DOHH2 (cell line): ENCODE results near the gene TRAPPC5.

ENCODE experiments used
- EZH2phosphoT487 ChIP-seq: fragments of 200-600 bp; sonication (generic); IDR thresholded peaks from 2 replicates; pipeline ENCODE4 v1.6.1; 2017; ENCODE audit warnings: borderline replicate concordance, mild to moderate bottlenecking, antibody characterized with exemption, low read length, moderate library complexity, mixed read lengths
- TF ChIP-seq, protein P1 (sequence below): fragments of 200-600 bp; sonication (generic); IDR thresholded peaks from one replicate; pipeline ENCODE4 v1.5.1; 2014; ENCODE audit warnings: antibody characterized with exemption, mild to moderate bottlenecking, low read depth, low read length; ENCODE audit not compliant: poor library complexity, severe bottlenecking

DNA sequence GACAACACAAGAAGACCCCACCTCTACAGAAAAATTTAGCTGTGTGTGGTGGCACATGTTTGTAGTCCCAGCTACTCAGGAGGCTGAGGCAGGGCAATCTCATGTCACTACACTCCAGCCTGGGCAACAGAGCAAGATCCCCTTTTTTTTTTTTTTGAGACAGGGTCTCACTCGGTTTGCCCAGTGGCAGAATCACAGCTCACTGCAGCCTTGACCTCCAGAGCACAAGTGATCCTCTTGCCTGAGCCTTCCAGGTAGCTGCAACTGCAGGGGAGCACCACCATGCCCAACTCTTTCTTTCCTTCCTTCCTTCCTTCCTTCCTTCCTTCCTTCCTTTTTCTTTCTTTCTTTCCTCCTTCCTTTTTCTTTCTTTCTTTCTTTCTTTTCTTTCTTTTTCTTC lies 55.5 kb downstream of the TRAPPC5 start:
- TF ChIP-seq, protein P1, sequence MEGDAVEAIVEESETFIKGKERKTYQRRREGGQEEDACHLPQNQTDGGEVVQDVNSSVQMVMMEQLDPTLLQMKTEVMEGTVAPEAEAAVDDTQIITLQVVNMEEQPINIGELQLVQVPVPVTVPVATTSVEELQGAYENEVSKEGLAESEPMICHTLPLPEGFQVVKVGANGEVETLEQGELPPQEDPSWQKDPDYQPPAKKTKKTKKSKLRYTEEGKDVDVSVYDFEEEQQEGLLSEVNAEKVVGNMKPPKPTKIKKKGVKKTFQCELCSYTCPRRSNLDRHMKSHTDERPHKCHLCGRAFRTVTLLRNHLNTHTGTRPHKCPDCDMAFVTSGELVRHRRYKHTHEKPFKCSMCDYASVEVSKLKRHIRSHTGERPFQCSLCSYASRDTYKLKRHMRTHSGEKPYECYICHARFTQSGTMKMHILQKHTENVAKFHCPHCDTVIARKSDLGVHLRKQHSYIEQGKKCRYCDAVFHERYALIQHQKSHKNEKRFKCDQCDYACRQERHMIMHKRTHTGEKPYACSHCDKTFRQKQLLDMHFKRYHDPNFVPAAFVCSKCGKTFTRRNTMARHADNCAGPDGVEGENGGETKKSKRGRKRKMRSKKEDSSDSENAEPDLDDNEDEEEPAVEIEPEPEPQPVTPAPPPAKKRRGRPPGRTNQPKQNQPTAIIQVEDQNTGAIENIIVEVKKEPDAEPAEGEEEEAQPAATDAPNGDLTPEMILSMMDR = no peak
- TF ChIP-seq EZH2phosphoT487 = no peak
